Measurements from ENCODE around the gene TMEM240. TPM values are rescaled to one million over a fixed set of nuclear protein-coding genes. Genes with fewer than 3 reads are reported as not detected.

TMEM240 gene
- total RNA-seq (2011; cell fraction: chromatin; rRNA removed; ENCODE audit: low replicate concordance), result 1.2 and 8.3 TPM in 2 replicates
- total RNA-seq (2011; cell fraction: nucleolus; rRNA removed), result 5.3 and 6.0 TPM in 2 replicates
- 2.6 and 6.0 TPM in 2 replicates for total RNA-seq (2011; cell fraction: nucleoplasm; rRNA removed)
- 0.78 TPM in 1 of 2 replicates, not detected in the other for total RNA-seq (2014; rRNA removed)
- not detected in 2 replicates for total RNA-seq (2014; rRNA removed; fragmentation: Illumina TruSeq; extraction: Trizol)
- total RNA-seq (2015; rRNA removed; fragmentation: Illumina TruSeq; extraction: Trizol), result 0.38 and 0.43 TPM in 2 replicates
- total RNA-seq (2021), result 1.3 and 2.0 TPM in 2 replicates
- polyA plus RNA-seq (2011; rRNA removed), result 0.24 TPM in 2 replicates
- 0.46 TPM in 1 of 2 replicates, not detected in the other for polyA plus RNA-seq (2011; cell fraction: cytosol; rRNA removed)
- 3.5 and 8.1 TPM in 2 replicates for polyA plus RNA-seq (2011; cell fraction: nucleus; rRNA removed)
- polyA plus RNA-seq (2012), result 1.1 and 3.2 TPM in 2 replicates
- not detected in 2 replicates for polyA plus RNA-seq (2014; fragmentation: Illumina TruSeq; extraction: Trizol)
- not detected for polyA plus RNA-seq (2014; fragmentation: Nextera tagmentation; extraction: Ambion mirVana)
- 0.28 and 0.94 TPM in 2 replicates for polyA plus RNA-seq (2014; rRNA removed)
- not detected in 2 replicates for polyA minus RNA-seq (2011; rRNA and poly(A)+ RNA removed)
- polyA minus RNA-seq (2011; cell fraction: cytosol; rRNA and poly(A)+ RNA removed), result not detected in 2 replicates
- 0.56 and 0.67 TPM in 2 replicates for polyA minus RNA-seq (2011; cell fraction: nucleus; rRNA and poly(A)+ RNA removed)
- Bru-seq, nascent RNA, result percentile 28 among the genes with signal in this experiment
- BruChase-seq, experiment 1, labeled RNA remaining after a 2-hour chase, result percentile 44 among the genes with signal in this experiment
- BruChase-seq, experiment 2, labeled RNA remaining after a 6-hour chase, result percentile 47 among the genes with signal in this experiment
- long read RNA-seq, experiment 1, partial matches to known transcripts, result 0 of 2 reads
- long read RNA-seq, experiment 1, other reads (novel, unspliced or antisense), result 2 of 2 reads
- long read RNA-seq, experiment 2, partial matches to known transcripts, result 0 of 1 reads
- long read RNA-seq, experiment 2, other reads (novel, unspliced or antisense), result 1 of 1 reads
- long read RNA-seq, experiment 3, result 0 reads

GRCh38 chr1:1540090-1540817, at the start of gene TMEM240:
Gene TMEM240, minus strand, starts transcription at chr1:1540624. Its CDS starts 278 bp downstream, at chr1:1540346.
- CTCF ChIA-PET (ENCODE audit: low intra/inter-chr PET ratio), result no interaction called here
- H3K27ac ChIP-seq (ENCODE audit: extremely low read depth, low read depth, low read length), result no peak within 1 kb of the TSS
- BruUV-seq (replicated peaks), result no TSS peak
- no peak within 1 kb of the TSS for H2AFZ ChIP-seq (ENCODE audit: low read depth, low read length)
- no peaks in the 10 kb centered on the region for H3K27me3 ChIP-seq (ENCODE audit: control insufficient read depth in 2 of 2, insufficient read depth in 2 of 2, low read length in 2 of 2)
- no peaks in the 10 kb centered on the region; the same call in 1 of the 2 replicates for H3K9me3 ChIP-seq (replicated peaks; ENCODE audit: control insufficient read depth, insufficient read depth, low read depth, low read length)
- no peaks in the 10 kb centered on the region for H4K20me1 ChIP-seq (replicated peaks; ENCODE audit: control insufficient read depth, insufficient read depth, low read length)
- no peak within 1 kb of the TSS for H3K4me2 ChIP-seq (ENCODE audit: insufficient read depth, low read length)
- TF ChIP-seq ESRRB (CRISPR knock-in tag; IDR thresholded peaks at IDR 0.05; ENCODE audit: borderline replicate concordance) (no peak), VEZF1 (CRISPR knock-in tag; IDR thresholded peaks at IDR 0.05) (0 out of 2 replicates have a peak, but pooled peaks have one; percentile 20)
- no peaks in the 10 kb centered on the region for H3K79me2 ChIP-seq (ENCODE audit: control insufficient read depth, insufficient read depth, low read length)
- H3K9me1 ChIP-seq (ENCODE audit: control insufficient read depth, insufficient read depth, low read length), result no peaks in the 10 kb centered on the region
- H3K36me3 ChIP-seq (ENCODE audit: control insufficient read depth, insufficient read depth, low read length), result peaks cover 63% of the 10 kb centered on the region
- peaks cover 0 to 52% of the 10 kb centered on the region in 2 experiments; a peak in 2 of 5 replicates for H3K4me1 ChIP-seq (replicated peaks in 1 of 2; ENCODE audit: control insufficient read depth in 2 of 2, insufficient read depth in 2 of 2, low read length in 2 of 2)
- ATAC-seq (no peak), FAIRE-seq (no peak), DNase-seq (ENCODE audit: extremely low read depth in 1 of 4, low spot score in 3 of 4) (no peak)
- H3K9ac ChIP-seq (ENCODE audit: insufficient read depth in 1 of 2, low read depth in 2 of 2, low read length in 2 of 2), result no peak within 1 kb of the TSS
- intact Hi-C loops (cut with micrococcal nuclease), result no loop called here
- POLR2A ChIA-PET, result no interaction called here
- WGBS (ENCODE audit: insufficient coverage, low coverage, missing lambda C conversion rate), result 100% methylated on average over 1 of the region's 100 CpGs
- no peak within 1 kb of the TSS for H3K4me3 ChIP-seq
- in situ Hi-C loops (cut with MboI), result no loop called here
